PC-3 (cell line): ENCODE data around the gene CLECL1. TPM values are rescaled to one million over a fixed set of nuclear protein-coding genes. Genes with fewer than 3 reads are reported as not detected.
A peak's percentile ranks its signal among the peaks of the same experiment; 100 is the strongest.
"Not testable (repeated sequence)": the region's sequence is repeated elsewhere in the genome, so short reads cannot be mapped to it uniquely, and the experiment has no call there.

Experiments used
- ATAC-seq: fragments of 200-7000 bp; cut with Tn5 transposase; 2 replicates; pipeline ENCODE4 v1.9.1; 2020; ENCODE audit warnings: mild to moderate bottlenecking, moderate library complexity
- BruUV-seq: library from RNA; stranded (reverse); fragments of 400-500 nt; replicated peaks from 2 replicates; lab custom pipeline; 2021; lab: Mats Ljungman, UMichigan
- CTCF ChIA-PET: fragments of 300-600 bp; sonication (Branson Sonifier 250); formaldehyde crosslinking; loops from one replicate; lab custom pipeline; 2022; ENCODE audit warnings: antibody characterized with exemption; lab: Charles Lee
- POLR2A ChIA-PET: fragments of 300-600 bp; sonication (Branson Sonifier 250); formaldehyde crosslinking; loops from one replicate; lab custom pipeline; 2022; ENCODE audit warnings: antibody characterized with exemption; ENCODE audit not compliant: unreplicated experiment; lab: Charles Lee
- DNase-seq: peaks from one replicate; pipeline ENCODE4 v3.0.0-alpha.2; 2015
- H2AFZ ChIP-seq: fragments of 300-600 bp; sonication (generic); 2 replicates; pipeline ENCODE4 v1.6.0; 2016; ENCODE audit warnings: antibody characterized with exemption, low read length
- H3F3A ChIP-seq: fragments of 300-600 bp; sonication (generic); one replicate; pipeline ENCODE4 v1.6.0; 2017; ENCODE audit warnings: antibody characterized with exemption, low read length, control low read depth, mild to moderate bottlenecking; ENCODE audit not compliant: unreplicated experiment
- H3K27ac ChIP-seq: fragments of 300-600 bp; sonication (generic); 2 replicates; pipeline ENCODE4 v1.5.1; 2016; ENCODE audit warnings: mild to moderate bottlenecking, low read length
- H3K27me3 ChIP-seq: fragments of 300-600 bp; sonication (generic); 2 replicates; pipeline ENCODE4 v1.6.1; 2016; ENCODE audit warnings: low read length, mixed read lengths
- H3K36me3 ChIP-seq: fragments of 300-600 bp; sonication (generic); 2 replicates; pipeline ENCODE4 v1.6.1; 2016; ENCODE audit warnings: low read depth, mixed run types, low read length, mixed read lengths
- H3K4me1 ChIP-seq: fragments of 300-600 bp; sonication (generic); 2 replicates; pipeline ENCODE4 v1.5.1; 2016; ENCODE audit warnings: low read length; ENCODE audit not compliant: insufficient read depth
- H3K4me2 ChIP-seq: fragments of 300-600 bp; sonication (generic); 2 replicates; pipeline ENCODE4 v1.6.0; 2016; ENCODE audit warnings: low read length
- H3K4me3 ChIP-seq: fragments of 300-600 bp; sonication (generic); 2 replicates; pipeline ENCODE4 v1.5.1; 2016; ENCODE audit warnings: mild to moderate bottlenecking, low read length, mixed read lengths
- H3K79me2 ChIP-seq: fragments of 300-600 bp; sonication (generic); 2 replicates; pipeline ENCODE4 v1.6.1; 2017; ENCODE audit warnings: low read length, mixed read lengths
- H3K9ac ChIP-seq: fragments of 300-600 bp; sonication (generic); 2 replicates; pipeline ENCODE4 v1.6.0; 2016; ENCODE audit warnings: mild to moderate bottlenecking, low read length
- H3K9me2 ChIP-seq: fragments of 300-600 bp; sonication (generic); replicated peaks from 2 replicates; pipeline ENCODE4 v1.6.1; 2016; ENCODE audit warnings: mixed run types, low read length, mixed read lengths
- H3K9me3 ChIP-seq: fragments of 300-600 bp; sonication (generic); 2 replicates; pipeline ENCODE4 v1.6.1; 2016; ENCODE audit warnings: low read length, mixed read lengths
- H4K20me1 ChIP-seq: fragments of 300-600 bp; sonication (generic); 2 replicates; pipeline ENCODE4 v1.6.1; 2016; ENCODE audit warnings: low read length, mixed read lengths
- CTCF ChIP-seq: fragments of 300-600 bp; sonication (generic); conservative IDR thresholded peaks from 2 replicates; pipeline ENCODE4 v1.5.1; 2017; ENCODE audit warnings: antibody characterized with exemption, low read depth, mild to moderate bottlenecking, low read length
- EZH2 ChIP-seq: fragments of 300-600 bp; sonication (generic); IDR thresholded peaks from one replicate; pipeline ENCODE4 v1.6.1; 2017; ENCODE audit warnings: antibody characterized with exemption, mild to moderate bottlenecking, low read length; ENCODE audit not compliant: unreplicated experiment
- EZH2phosphoT487 ChIP-seq: fragments of 300-600 bp; sonication (generic); IDR thresholded peaks from 2 replicates; pipeline ENCODE4 v1.6.1; 2018; ENCODE audit warnings: mild to moderate bottlenecking, antibody characterized with exemption, low read length, borderline replicate concordance
- intact Hi-C: fragments of 100-400 bp; cut with micrococcal nuclease; formaldehyde crosslinking; loops from 2 replicates; pipeline ENCODE4 v1.9.0; 2023
- total RNA-seq: library from RNA; depleted of rRNA; stranded (reverse); fragments of >200 nt; gene quantifications from 2 replicates; pipeline ENCODE4 v1.2.3, GENCODE V29; 2014

Gene CLECL1
- total RNA-seq, 1 experiment from 2014 or later, result not detected

DNA sequence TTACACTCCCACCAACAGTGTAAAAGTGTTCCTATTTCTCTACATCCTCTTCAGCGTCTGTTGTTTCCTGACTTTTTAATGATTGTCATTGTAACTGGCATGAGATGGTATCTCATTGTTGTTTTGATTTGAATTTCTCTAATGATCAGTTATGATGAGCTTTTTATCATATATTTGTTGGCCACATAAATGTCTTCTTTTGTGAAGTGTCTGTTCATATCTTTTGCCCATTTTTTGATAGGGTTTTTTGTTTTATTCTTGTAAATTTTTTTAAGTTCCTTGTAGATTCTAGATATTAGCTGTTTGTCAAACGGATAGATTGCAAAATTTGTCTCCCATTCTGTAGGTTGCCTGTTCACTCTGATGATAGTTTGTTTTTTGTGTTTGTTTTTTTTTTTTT lies 49.9 kb downstream of the CLECL1 start:
- not testable (repeated sequence) for ATAC-seq

GRCh38 chr12:9682508-9682907 lies 50.4 kb downstream of the CLECL1 start:
- H3K4me3 ChIP-seq, intact Hi-C loops, H3K9ac ChIP-seq, ATAC-seq, BruUV-seq, H3K9me3 ChIP-seq, H3K4me2 ChIP-seq, H3F3A ChIP-seq, H3K9me2 ChIP-seq, H3K79me2 ChIP-seq, H3K27me3 ChIP-seq, CTCF ChIA-PET, H3K36me3 ChIP-seq, H3K4me1 ChIP-seq, DNase-seq, H4K20me1 ChIP-seq, H3K27ac ChIP-seq, POLR2A ChIA-PET, H2AFZ ChIP-seq: not testable (repeated sequence)

More for the DNA sequence above, 49.9 kb downstream of the CLECL1 start:
- H3K36me3 ChIP-seq, H3F3A ChIP-seq, POLR2A ChIA-PET, BruUV-seq, H3K4me1 ChIP-seq, H3K9ac ChIP-seq, CTCF ChIA-PET, DNase-seq, H3K9me3 ChIP-seq, H3K79me2 ChIP-seq, H3K4me3 ChIP-seq, H3K27me3 ChIP-seq, intact Hi-C loops, H3K4me2 ChIP-seq, H3K27ac ChIP-seq, H4K20me1 ChIP-seq, H2AFZ ChIP-seq, H3K9me2 ChIP-seq: not testable (repeated sequence)

- Histone ChIP-seq H3K9ac (no peak overlapping the region), H3K27me3 (no peaks in the 10 kb centered on the region), H2AFZ (0 out of 2 replicates have a peak overlapping the region, but pooled peaks have one; percentile 42), H3K9me2 (no peaks in the 10 kb centered on the region), H3K4me1 (peaks cover 18% of the 10 kb centered on the region), H3K36me3 (no peaks in the 10 kb centered on the region), H3K79me2 (no peaks in the 10 kb centered on the region), H3F3A (no peaks in the 10 kb centered on the region), H3K27ac (peak overlapping the region; percentile 66), H3K4me3 (no peak overlapping the region; the same call in 1 of the 2 replicates), H4K20me1 (no peaks in the 10 kb centered on the region), H3K9me3 (no peaks in the 10 kb centered on the region), H3K4me2 (peak overlapping the region; percentile 49)
- DNase-seq (no peak), ATAC-seq (no peak)
- POLR2A ChIA-PET, result no interaction called here
- CTCF ChIA-PET, result no interaction called here
- no TSS peak for BruUV-seq
- intact Hi-C loops, result no loop called here
- TF ChIP-seq CTCF (no peak), EZH2phosphoT487 (no peak), EZH2 (no peak)
Measured at GRCh38 chr12:9674226-9674590, 58.7 kb downstream of the CLECL1 start.
